K562 (cell line): ENCODE measurements around the gene POU1F1. TPM values are rescaled to one million over a fixed set of nuclear protein-coding genes. Genes with fewer than 3 reads are reported as not detected.

Experiments
- BDP1 ChIP-seq: IDR thresholded peaks from 3 replicates; pipeline ENCODE4 v1.6.1; 2011; ENCODE audit not compliant: insufficient read length, insufficient read depth
- CREB3 ChIP-seq: fragments of 450-650 bp; conservative IDR thresholded peaks from 2 replicates; pipeline ENCODE4 v1.6.1; 2016; ENCODE audit warnings: missing genetic modification characterization, low read depth, mild to moderate bottlenecking, missing compliant biosample characterization, moderate library complexity
- E2F1 ChIP-seq: sonication (generic); formaldehyde crosslinking; IDR thresholded peaks from 2 replicates; pipeline ENCODE4 v1.8.1; 2023; ENCODE audit warnings: mild to moderate bottlenecking, missing genetic modification reagents, moderate library complexity
- FOXK1 ChIP-seq: sonication (generic); formaldehyde crosslinking; IDR thresholded peaks from 2 replicates; pipeline ENCODE4 v1.8.0; 2022; ENCODE audit warnings: missing genetic modification reagents, mild to moderate bottlenecking, borderline replicate concordance
- FOXP4 ChIP-seq: sonication (generic); formaldehyde crosslinking; IDR thresholded peaks from 2 replicates; pipeline ENCODE4 v1.8.0; 2022; ENCODE audit warnings: mild to moderate bottlenecking, missing genetic modification reagents, borderline replicate concordance
- GTF2B ChIP-seq: IDR thresholded peaks from 2 replicates; pipeline ENCODE4 v1.6.1; 2011; ENCODE audit not compliant: insufficient read length; ENCODE audit errors: extremely low read depth
- LCOR ChIP-seq: sonication (generic); formaldehyde crosslinking; IDR thresholded peaks from 2 replicates; pipeline ENCODE4 v1.8.0; 2022; ENCODE audit warnings: mild to moderate bottlenecking, missing genetic modification reagents
- PKNOX1 ChIP-seq: fragments of 450-650 bp; IDR thresholded peaks from 2 replicates; pipeline ENCODE4 v1.6.1; 2016
- PTTG1 ChIP-seq: fragments of 450-650 bp; IDR thresholded peaks from 2 replicates; pipeline ENCODE4 v1.6.1; 2016; ENCODE audit warnings: low read depth, mild to moderate bottlenecking, missing genetic modification characterization, missing compliant biosample characterization
- RBM39 ChIP-seq: fragments of 200-400 bp; formaldehyde crosslinking; optimal IDR thresholded peaks from 2 replicates; pipeline ENCODE3; 2018; ENCODE audit warnings: low read depth, low read length
- SRSF1 ChIP-seq: fragments of 200-400 bp; formaldehyde crosslinking; IDR thresholded peaks from 2 replicates; pipeline ENCODE4 v1.6.1; 2017; ENCODE audit warnings: mild to moderate bottlenecking, low read depth, low read length, moderate library complexity
- TCF3 ChIP-seq: sonication (generic); formaldehyde crosslinking; IDR thresholded peaks from 2 replicates; pipeline ENCODE4 v1.4.0; 2020; ENCODE audit warnings: mild to moderate bottlenecking, missing genetic modification reagents
- U2AF2 ChIP-seq: fragments of 200-400 bp; formaldehyde crosslinking; optimal IDR thresholded peaks from 2 replicates; pipeline ENCODE3; 2017; ENCODE audit warnings: low read depth, mild to moderate bottlenecking, low read length
- ZNF143 ChIP-seq: sonication (generic); formaldehyde crosslinking; IDR thresholded peaks from 2 replicates; pipeline ENCODE4 v1.9.0; 2022; ENCODE audit warnings: mild to moderate bottlenecking, missing genetic modification reagents
- ZNF197 ChIP-seq: fragments of 200-800 bp; sonication (Bioruptor generic); IDR thresholded peaks from 2 replicates; pipeline ENCODE4 v1.6.1; 2016; ENCODE audit warnings: low read depth, missing genetic modification characterization, missing compliant biosample characterization
- ZNF217 ChIP-seq: sonication (generic); formaldehyde crosslinking; IDR thresholded peaks from 2 replicates; pipeline ENCODE4 v1.8.0; 2022; ENCODE audit warnings: mild to moderate bottlenecking, missing genetic modification reagents
- ZNF384 ChIP-seq: IDR thresholded peaks from 2 replicates; pipeline ENCODE4 v1.6.1; 2012; ENCODE audit warnings: low read depth, low read length, improper control_type of control experiment
- ZNF583 ChIP-seq: fragments of 250-450 bp; sonication (Bioruptor Pico); IDR thresholded peaks from 2 replicates; pipeline ENCODE4 v1.4.0; 2020
- ZNF655 ChIP-seq: fragments of 250-450 bp; sonication (Bioruptor Pico); IDR thresholded peaks from 2 replicates; pipeline ENCODE4 v1.5.0; 2021
- polyA plus RNA-seq, 8 experiments: library from polyadenylated mRNA; depleted of rRNA in 4 of 8; stranded (reverse) in 5 of 8; unstranded in 3 of 8; fragments of >200 nt; fragmentation: Nextera tagmentation in 2 of 8; fragmentation: Illumina TruSeq in 1 of 8; extraction: Ambion mirVana in 2 of 8; extraction: Trizol in 1 of 8; gene quantifications; 2 replicates each; pipeline versions ENCODE4 v1.2.1 to v1.2.3, GENCODE V29; 2011 to 2014; ENCODE audit warnings: inconsistent platforms in 1 of 8, missing spikeins in 1 of 8
- total RNA-seq, 7 experiments: library from RNA; depleted of rRNA in 6 of 7; stranded (reverse); fragments of >200 nt in 6 of 7; fragmentation: Illumina TruSeq in 2 of 7; extraction: Trizol in 2 of 7; gene quantifications; 2 replicates each; pipeline versions ENCODE4 v1.2.1 to v1.2.3, GENCODE V29; 2011 to 2021; ENCODE audit warnings: low replicate concordance in 1 of 7

The POU1F1 gene
- total and polyA plus RNA-seq, 9 of the 15 experiments (the other 6 are each of a cell fraction or from before 2014, with no cell fraction given): not detected

- TF ChIP-seq GTF2B: no peak
- no peak for TF ChIP-seq ZNF217 (CRISPR knock-in tag)
- no peak for TF ChIP-seq U2AF2
- TF ChIP-seq CREB3 (tag): no peak
- no peak for TF ChIP-seq E2F1 (CRISPR knock-in tag)
- no peak for TF ChIP-seq FOXP4 (CRISPR knock-in tag)
- peak; percentile 57; the same call in 1 of the 2 replicates for TF ChIP-seq PKNOX1
- no peak for TF ChIP-seq ZNF384
- no peak for TF ChIP-seq LCOR (CRISPR knock-in tag)
- TF ChIP-seq ZNF583 (CRISPR knock-in tag): no peak
- no peak for TF ChIP-seq ZNF197 (CRISPR knock-in tag)
- TF ChIP-seq RBM39: no peak
- no peak for TF ChIP-seq TCF3
- TF ChIP-seq SRSF1: no peak
- TF ChIP-seq ZNF655 (CRISPR knock-in tag): no peak
- TF ChIP-seq FOXK1: no peak
- TF ChIP-seq ZNF143 (CRISPR knock-in tag): no peak
- TF ChIP-seq BDP1: no peak
- no peak for TF ChIP-seq PTTG1 (tag)
Measured at GRCh38 chr3:87227104-87227834, 49.1 kb downstream of the POU1F1 start, which contains the start of gene CHMP2B (continued).
